Retinal pigment epithelial cell (primary cell): Measurements from ENCODE around the gene SRPRB.
A peak's percentile ranks its signal among the peaks of the same experiment; 100 is the strongest.

Source experiments
- DNase-seq: peaks from one replicate; pipeline ENCODE4 v3.0.0-alpha.2; 2010; ENCODE audit warnings: low read depth
- H3K4me3 ChIP-seq: 2 replicates; pipeline ENCODE4 v1.5.1; 2011; ENCODE audit warnings: mild to moderate bottlenecking, low read length, control low read depth, moderate library complexity
- TF ChIP-seq, protein P1 (sequence below): conservative IDR thresholded peaks from 2 replicates; pipeline ENCODE4 v1.5.1; 2011; ENCODE audit warnings: low read depth, low read length, control low read depth, inconsistent platforms

SRPRB gene, protein sequence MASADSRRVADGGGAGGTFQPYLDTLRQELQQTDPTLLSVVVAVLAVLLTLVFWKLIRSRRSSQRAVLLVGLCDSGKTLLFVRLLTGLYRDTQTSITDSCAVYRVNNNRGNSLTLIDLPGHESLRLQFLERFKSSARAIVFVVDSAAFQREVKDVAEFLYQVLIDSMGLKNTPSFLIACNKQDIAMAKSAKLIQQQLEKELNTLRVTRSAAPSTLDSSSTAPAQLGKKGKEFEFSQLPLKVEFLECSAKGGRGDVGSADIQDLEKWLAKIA

DNA sequence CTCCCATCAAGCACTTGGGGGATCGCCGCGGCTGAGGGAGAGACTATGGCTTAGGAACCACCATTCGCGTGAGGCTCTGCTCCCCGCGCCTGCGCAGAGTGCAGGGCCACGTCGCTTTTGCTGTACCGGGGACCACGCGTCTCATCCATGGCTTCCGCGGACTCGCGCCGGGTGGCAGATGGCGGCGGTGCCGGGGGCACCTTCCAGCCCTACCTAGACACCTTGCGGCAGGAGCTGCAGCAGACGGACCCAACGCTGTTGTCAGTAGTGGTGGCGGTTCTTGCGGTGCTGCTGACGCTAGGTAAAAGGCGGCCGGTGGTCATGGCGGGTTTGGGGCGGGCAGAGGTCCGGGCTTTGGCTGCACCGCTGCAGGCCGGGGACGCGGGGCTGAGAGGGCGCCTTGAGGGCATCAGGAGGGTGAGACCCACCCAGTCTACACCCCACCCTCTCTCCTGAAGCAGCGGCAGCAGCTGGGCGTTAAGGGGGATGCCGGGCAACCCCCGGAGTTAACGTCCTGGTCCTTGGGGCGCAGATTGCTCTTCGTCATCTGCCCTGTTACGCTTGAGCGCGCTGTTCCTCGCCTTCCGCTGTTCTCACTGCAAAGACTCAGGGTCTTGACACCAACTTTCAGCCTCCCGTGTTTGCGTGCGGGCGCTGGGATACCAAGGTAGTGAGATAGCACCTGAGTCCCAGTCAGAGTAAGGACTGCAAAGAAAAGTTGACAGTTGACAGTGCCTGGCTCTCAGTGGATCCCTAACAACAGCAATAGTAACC is at the start of gene SRPRB:
Gene SRPRB (plus strand): TSS at position 114 of the 774 bp plus-strand sequence. CDS start 34 bp downstream, at position 148.
- H3K4me3 ChIP-seq: peak within 1 kb of the TSS; percentile 94
- TF ChIP-seq, protein P1, sequence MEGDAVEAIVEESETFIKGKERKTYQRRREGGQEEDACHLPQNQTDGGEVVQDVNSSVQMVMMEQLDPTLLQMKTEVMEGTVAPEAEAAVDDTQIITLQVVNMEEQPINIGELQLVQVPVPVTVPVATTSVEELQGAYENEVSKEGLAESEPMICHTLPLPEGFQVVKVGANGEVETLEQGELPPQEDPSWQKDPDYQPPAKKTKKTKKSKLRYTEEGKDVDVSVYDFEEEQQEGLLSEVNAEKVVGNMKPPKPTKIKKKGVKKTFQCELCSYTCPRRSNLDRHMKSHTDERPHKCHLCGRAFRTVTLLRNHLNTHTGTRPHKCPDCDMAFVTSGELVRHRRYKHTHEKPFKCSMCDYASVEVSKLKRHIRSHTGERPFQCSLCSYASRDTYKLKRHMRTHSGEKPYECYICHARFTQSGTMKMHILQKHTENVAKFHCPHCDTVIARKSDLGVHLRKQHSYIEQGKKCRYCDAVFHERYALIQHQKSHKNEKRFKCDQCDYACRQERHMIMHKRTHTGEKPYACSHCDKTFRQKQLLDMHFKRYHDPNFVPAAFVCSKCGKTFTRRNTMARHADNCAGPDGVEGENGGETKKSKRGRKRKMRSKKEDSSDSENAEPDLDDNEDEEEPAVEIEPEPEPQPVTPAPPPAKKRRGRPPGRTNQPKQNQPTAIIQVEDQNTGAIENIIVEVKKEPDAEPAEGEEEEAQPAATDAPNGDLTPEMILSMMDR: no peak
- peak; percentile 60 for DNase-seq

DNA sequence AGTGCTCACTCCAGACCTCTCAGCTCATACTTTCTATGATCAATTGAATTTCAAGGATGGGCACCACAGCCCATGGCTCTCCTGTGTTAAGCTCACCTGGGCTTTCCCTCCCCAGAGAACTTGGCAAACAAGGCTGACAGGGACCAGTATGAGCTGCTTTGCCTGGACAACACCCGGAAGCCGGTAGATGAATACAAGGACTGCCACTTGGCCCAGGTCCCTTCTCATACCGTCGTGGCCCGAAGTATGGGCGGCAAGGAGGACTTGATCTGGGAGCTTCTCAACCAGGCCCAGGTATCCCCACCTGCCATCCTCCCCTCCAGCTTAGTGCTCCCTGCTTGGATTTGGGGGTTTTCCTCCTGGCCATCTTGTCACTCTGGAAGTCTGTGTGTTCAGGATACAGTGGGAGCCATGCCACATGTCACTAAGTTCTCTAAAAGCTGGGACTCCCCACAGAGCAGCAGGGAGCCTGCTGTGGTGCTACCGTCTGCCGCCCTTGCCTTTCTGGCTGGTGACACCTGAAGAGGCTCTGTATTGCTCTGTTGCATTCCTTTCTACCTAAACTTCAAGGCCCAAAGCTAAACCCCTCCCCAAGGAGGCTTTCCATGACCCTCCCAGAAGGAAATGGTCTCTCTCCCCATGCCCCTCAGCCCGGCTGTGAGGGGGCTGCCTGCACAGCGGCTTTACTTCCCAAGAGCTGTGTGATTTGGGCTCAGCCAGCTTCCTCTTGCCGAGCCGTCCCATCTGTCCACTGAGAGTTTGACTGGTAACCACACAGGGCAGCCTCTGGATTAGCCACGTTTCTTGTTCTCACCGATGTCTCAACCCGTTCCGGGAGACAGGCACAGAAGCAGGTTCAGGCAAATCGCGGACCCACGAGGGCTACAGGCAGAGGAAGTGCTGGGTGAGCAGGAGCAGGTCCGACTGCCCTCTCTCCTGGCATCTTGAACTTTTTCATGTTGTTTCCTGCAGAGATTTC is 48.6 kb upstream of the SRPRB start:
- H3K4me3 ChIP-seq: no peak overlapping the region
- TF ChIP-seq, protein P1: no peak
- DNase-seq: no peak

DNA sequence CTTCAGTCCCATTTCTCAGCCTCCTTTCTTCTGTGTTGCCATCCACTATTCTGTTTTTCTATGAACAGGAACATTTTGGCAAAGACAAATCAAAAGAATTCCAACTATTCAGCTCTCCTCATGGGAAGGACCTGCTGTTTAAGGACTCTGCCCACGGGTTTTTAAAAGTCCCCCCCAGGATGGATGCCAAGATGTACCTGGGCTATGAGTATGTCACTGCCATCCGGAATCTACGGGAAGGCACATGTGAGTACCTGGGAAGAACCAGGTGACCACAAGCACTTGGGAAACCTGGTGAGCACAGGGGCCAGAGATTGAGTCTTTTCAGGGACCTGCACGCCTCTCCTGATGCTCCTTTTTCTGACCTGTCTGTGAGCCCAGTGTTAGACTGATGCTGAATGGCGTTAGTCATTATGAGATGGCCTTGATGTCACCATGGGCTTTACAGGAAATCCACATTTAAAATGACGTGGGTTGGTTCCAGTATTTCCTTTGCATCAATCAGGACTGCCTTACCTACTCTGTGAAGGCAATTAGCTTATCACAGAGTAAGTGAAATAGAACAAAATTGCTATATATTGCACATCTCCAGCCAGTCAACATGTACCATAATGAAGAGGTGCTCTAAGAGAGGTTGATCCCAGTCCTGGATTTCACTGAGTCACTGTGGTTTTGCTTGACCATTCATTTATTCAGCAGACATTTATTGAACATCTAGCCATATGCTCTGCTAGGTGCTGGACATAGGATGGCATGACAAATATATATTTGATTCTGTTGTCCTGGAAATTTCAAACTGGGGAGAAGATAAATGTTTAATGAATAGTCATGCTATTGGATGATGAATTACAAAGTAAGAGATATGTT is 47.7 kb upstream of the SRPRB start:
- TF ChIP-seq, protein P1: no peak
- no peak for DNase-seq

DNA sequence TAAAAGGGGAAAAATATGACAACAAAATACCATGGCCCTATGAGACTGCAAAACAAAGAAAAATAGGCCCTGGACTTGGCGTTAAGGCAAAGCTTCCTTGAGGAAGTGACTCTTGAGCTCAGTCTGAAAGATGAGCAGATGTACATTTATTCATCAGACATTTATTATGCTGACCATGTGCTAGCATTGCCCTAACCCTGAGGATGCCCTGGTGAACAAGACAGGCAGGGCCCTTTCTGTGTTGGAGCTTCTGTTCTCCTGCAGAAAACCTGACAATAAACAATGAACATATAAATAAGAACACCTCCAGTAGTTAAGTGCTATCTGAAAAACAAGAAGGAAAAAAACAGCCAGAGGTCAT is 47.1 kb upstream of the SRPRB start:
- DNase-seq: no peak
- no peak overlapping the region for H3K4me3 ChIP-seq
- TF ChIP-seq, protein P1: no peak

More for the DNA sequence above, 47.7 kb upstream of the SRPRB start:
- no peak overlapping the region for H3K4me3 ChIP-seq

DNA sequence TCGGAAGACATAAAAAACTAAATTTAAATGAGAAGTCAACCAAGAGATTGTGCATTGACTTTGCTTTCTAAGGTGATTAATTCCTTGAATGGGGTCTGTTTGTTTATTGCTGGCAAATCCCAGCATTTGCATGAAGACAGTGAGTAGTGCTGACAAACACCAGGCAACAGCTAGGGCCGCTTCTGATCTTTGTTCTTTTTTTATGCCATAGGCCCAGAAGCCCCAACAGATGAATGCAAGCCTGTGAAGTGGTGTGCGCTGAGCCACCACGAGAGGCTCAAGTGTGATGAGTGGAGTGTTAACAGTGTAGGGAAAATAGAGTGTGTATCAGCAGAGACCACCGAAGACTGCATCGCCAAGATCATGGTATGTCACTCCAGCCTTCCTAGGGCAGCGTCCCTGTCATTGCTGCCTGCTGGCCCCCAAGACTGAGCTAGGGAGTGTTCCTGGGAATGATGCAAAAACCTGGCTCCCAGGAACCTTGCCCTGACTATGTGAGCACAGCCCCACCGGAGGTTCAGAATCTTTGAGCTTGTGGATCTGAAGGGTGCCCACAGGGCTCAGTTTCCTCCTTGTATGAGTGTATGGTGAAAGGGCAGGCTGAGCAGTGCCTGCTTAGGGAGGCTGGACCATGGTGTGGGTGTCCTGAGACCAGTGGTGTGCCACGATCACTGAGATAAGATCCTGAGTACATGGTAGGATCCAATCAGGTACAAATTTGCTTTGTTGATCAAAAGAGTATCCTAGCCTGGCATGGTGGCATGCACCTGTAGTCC is 46.5 kb upstream of the SRPRB start:
- DNase-seq: no peak
- H3K4me3 ChIP-seq: no peak overlapping the region
- TF ChIP-seq, protein P1: no peak
